ENCODE measurements around the gene ARHGAP23.

Gene ARHGAP23

GRCh38 chr17:38428112-38428642 lies at the start of gene ARHGAP23:
ARHGAP23 (plus strand) TSS chr17:38428464; CDS start chr17:38428486, 22 bp downstream.
- peak in 50 of 58 donors; percentile 19 to 93 (median 70) for DNase-seq

GRCh38 chr17:38379448-38379847 lies 48.8 kb upstream of the ARHGAP23 start:
- no peak for DNase-seq

GRCh38 chr17:38395090-38395489 lies 33.2 kb upstream of the ARHGAP23 start:
- DNase-seq, result peak in 1 of 58 donors; percentile 3

GRCh38 chr17:38397227-38397626 lies 31.0 kb upstream of the ARHGAP23 start:
- no peak for DNase-seq

GRCh38 chr17:38400286-38400685 lies 28.0 kb upstream of the ARHGAP23 start:
- DNase-seq, result peak in 2 of 58 donors; percentile 15 to 43

- DNase-seq, result no peak
Observed at GRCh38 chr17:38401459-38401858, 26.8 kb upstream of the ARHGAP23 start.

GRCh38 chr17:38402897-38403296 lies 25.4 kb upstream of the ARHGAP23 start:
- DNase-seq, result no peak

GRCh38 chr17:38403491-38403890 lies 24.8 kb upstream of the ARHGAP23 start:
- no peak for DNase-seq

- no peak for DNase-seq
Observed at GRCh38 chr17:38404174-38404943, 23.9 kb upstream of the ARHGAP23 start.

- DNase-seq, result no peak
Observed at GRCh38 chr17:38405654-38406053, 22.6 kb upstream of the ARHGAP23 start.

- DNase-seq, result no peak
Observed at GRCh38 chr17:38410201-38410600, 18.1 kb upstream of the ARHGAP23 start.

GRCh38 chr17:38415250-38416194 lies 12.7 kb upstream of the ARHGAP23 start:
- peak in 14 of 58 donors; percentile 14 to 64 (median 46) for DNase-seq

- DNase-seq, result no peak
Observed at GRCh38 chr17:38416840-38417209, 11.4 kb upstream of the ARHGAP23 start.

GRCh38 chr17:38417210-38417951 lies 10.9 kb upstream of the ARHGAP23 start:
- peak in 1 of 58 donors; percentile 36 for DNase-seq

GRCh38 chr17:38418062-38418692 lies 10.1 kb upstream of the ARHGAP23 start:
- DNase-seq, result peak in 2 of 58 donors; percentile 20 to 38

- peak in 3 of 58 donors; percentile 30 to 34 (median 31) for DNase-seq
Observed at GRCh38 chr17:38418693-38419507, 9.4 kb upstream of the ARHGAP23 start.

- no peak for DNase-seq
Observed at GRCh38 chr17:38419508-38419981, 8.7 kb upstream of the ARHGAP23 start.

- DNase-seq, result no peak
Observed at GRCh38 chr17:38420518-38420917, 7.7 kb upstream of the ARHGAP23 start.

GRCh38 chr17:38421171-38421841 lies 7.0 kb upstream of the ARHGAP23 start:
- peak in 3 of 58 donors; percentile 29 to 53 (median 38) for DNase-seq

All from anterior cingulate cortex (tissue), 58 donors.